ENCODE results near the gene CEBPA.

- TF ChIP-seq, protein P1, sequence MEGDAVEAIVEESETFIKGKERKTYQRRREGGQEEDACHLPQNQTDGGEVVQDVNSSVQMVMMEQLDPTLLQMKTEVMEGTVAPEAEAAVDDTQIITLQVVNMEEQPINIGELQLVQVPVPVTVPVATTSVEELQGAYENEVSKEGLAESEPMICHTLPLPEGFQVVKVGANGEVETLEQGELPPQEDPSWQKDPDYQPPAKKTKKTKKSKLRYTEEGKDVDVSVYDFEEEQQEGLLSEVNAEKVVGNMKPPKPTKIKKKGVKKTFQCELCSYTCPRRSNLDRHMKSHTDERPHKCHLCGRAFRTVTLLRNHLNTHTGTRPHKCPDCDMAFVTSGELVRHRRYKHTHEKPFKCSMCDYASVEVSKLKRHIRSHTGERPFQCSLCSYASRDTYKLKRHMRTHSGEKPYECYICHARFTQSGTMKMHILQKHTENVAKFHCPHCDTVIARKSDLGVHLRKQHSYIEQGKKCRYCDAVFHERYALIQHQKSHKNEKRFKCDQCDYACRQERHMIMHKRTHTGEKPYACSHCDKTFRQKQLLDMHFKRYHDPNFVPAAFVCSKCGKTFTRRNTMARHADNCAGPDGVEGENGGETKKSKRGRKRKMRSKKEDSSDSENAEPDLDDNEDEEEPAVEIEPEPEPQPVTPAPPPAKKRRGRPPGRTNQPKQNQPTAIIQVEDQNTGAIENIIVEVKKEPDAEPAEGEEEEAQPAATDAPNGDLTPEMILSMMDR (IDR thresholded peaks at IDR 0.05; ENCODE audit: low read depth, low read length): no peak
- no peak for TF ChIP-seq EZH2phosphoT487 (IDR thresholded peaks at IDR 0.05; ENCODE audit: low read depth)
Observed at GRCh38 chr19:33278403-33279269, 23.7 kb downstream of the CEBPA start.
